ENCODE results near the gene TTYH2.

- no peak for TF ChIP-seq CTCF (IDR thresholded peaks at IDR 0.05)
- no peak for TF ChIP-seq POLR2AphosphoS5 (IDR thresholded peaks at IDR 0.05)
These were observed 9.0 kb downstream of the TTYH2 start for GRCh38 chr17:74222399-74222798.

Measured in breast epithelium (tissue), 3 donors.